GM21786 (cell line): ENCODE results near the gene CLCN6.

ENCODE experiments used
- ATAC-seq: cut with Tn5 transposase; IDR thresholded peaks from one replicate; pipeline ENCODE4 v1.9.1; 2021; ENCODE audit not compliant: unreplicated experiment

The CLCN6 gene

GRCh38 chr1:11805422-11806306 lies at the start of gene CLCN6, which contains the start of gene MTHFR:
Gene CLCN6, plus strand, starts transcription at chr1:11806191. Its CDS starts 72 bp downstream, at chr1:11806263.
Gene MTHFR, minus strand, starts transcription at chr1:11805964. Its CDS starts 2,848 bp downstream, at chr1:11803116.
- ATAC-seq: peak; percentile 71

- no peak for ATAC-seq
Observed at GRCh38 chr1:11757047-11757446, 48.9 kb upstream of the CLCN6 start.

- ATAC-seq: no peak
Observed at GRCh38 chr1:11759791-11760190, 46.2 kb upstream of the CLCN6 start.

- ATAC-seq: no peak
Observed at GRCh38 chr1:11761285-11761684, 44.7 kb upstream of the CLCN6 start.

- ATAC-seq: no peak
Observed at GRCh38 chr1:11761988-11762406, 44.0 kb upstream of the CLCN6 start, which contains the start of gene C1orf167. Gene C1orf167, plus strand, starts transcription at chr1:11762193. Its CDS starts 2,208 bp downstream, at chr1:11764401.

- ATAC-seq: no peak
Observed at GRCh38 chr1:11764115-11764514, 41.9 kb upstream of the CLCN6 start.

GRCh38 chr1:11764519-11764918 lies 41.5 kb upstream of the CLCN6 start:
- ATAC-seq: no peak

- ATAC-seq: no peak
Observed at GRCh38 chr1:11765661-11766428, 40.1 kb upstream of the CLCN6 start.

GRCh38 chr1:11766429-11766776 lies 39.6 kb upstream of the CLCN6 start:
- ATAC-seq: no peak

GRCh38 chr1:11767922-11768704 lies 37.9 kb upstream of the CLCN6 start:
- ATAC-seq: no peak

- no peak for ATAC-seq
Observed at GRCh38 chr1:11768821-11769220, 37.2 kb upstream of the CLCN6 start.

GRCh38 chr1:11769274-11769673 lies 36.7 kb upstream of the CLCN6 start:
- ATAC-seq: no peak

- no peak for ATAC-seq
Observed at GRCh38 chr1:11770011-11770410, 36.0 kb upstream of the CLCN6 start.

- no peak for ATAC-seq
Observed at GRCh38 chr1:11771481-11772043, 34.4 kb upstream of the CLCN6 start.

GRCh38 chr1:11772458-11772857 lies 33.5 kb upstream of the CLCN6 start:
- ATAC-seq: no peak

GRCh38 chr1:11774753-11775152 lies 31.2 kb upstream of the CLCN6 start:
- no peak for ATAC-seq

- ATAC-seq: no peak
Observed at GRCh38 chr1:11777658-11778322, 28.2 kb upstream of the CLCN6 start.

GRCh38 chr1:11778336-11778735 lies 27.7 kb upstream of the CLCN6 start:
- no peak for ATAC-seq

GRCh38 chr1:11778844-11779623 lies 27.0 kb upstream of the CLCN6 start:
- ATAC-seq: no peak
